GM23338 (cell line): ENCODE data around the gene ZPBP. TPM values are rescaled to one million over a fixed set of nuclear protein-coding genes. Genes with fewer than 3 reads are reported as not detected.
A peak's percentile ranks its signal among the peaks of the same experiment; 100 is the strongest.

Source experiments
- ATAC-seq: fragments of 200-7000 bp; cut with Tn5 transposase; 3 replicates; pipeline ENCODE4 v1.9.1; 2020
- DNase-seq: peaks from one replicate; pipeline ENCODE4 v3.0.0-alpha.2; 2015; ENCODE audit warnings: low spot score
- H2AFZ ChIP-seq: fragments of 200-600 bp; sonication (generic); 2 replicates; pipeline ENCODE4 v1.8.0; 2016; ENCODE audit warnings: antibody characterized with exemption, mild to moderate bottlenecking, moderate library complexity
- H3F3A ChIP-seq: fragments of 200-600 bp; sonication (generic); replicated peaks from 2 replicates; pipeline ENCODE4 v1.8.0; 2017; ENCODE audit warnings: antibody characterized with exemption, mixed run types, low read depth
- H3K27ac ChIP-seq: fragments of 200-600 bp; sonication (generic); 2 replicates; pipeline ENCODE4 v1.6.1; 2016; ENCODE audit warnings: low read depth
- H3K27me3 ChIP-seq: fragments of 200-600 bp; sonication (generic); 2 replicates; pipeline ENCODE4 v1.8.0; 2016; ENCODE audit warnings: mild to moderate bottlenecking, mixed run types, moderate library complexity; ENCODE audit not compliant: insufficient read depth
- H3K36me3 ChIP-seq: fragments of 200-600 bp; sonication (generic); 2 replicates; pipeline ENCODE4 v1.8.0; 2016; ENCODE audit warnings: mild to moderate bottlenecking; ENCODE audit not compliant: insufficient read depth
- H3K4me1 ChIP-seq: fragments of 200-600 bp; sonication (generic); 2 replicates; pipeline ENCODE4 v1.8.0; 2016; ENCODE audit warnings: mild to moderate bottlenecking, moderate library complexity; ENCODE audit not compliant: insufficient read depth
- H3K4me2 ChIP-seq: fragments of 200-600 bp; sonication (generic); 2 replicates; pipeline ENCODE4 v1.7.1; 2017; ENCODE audit warnings: mixed run types
- H3K4me3 ChIP-seq: fragments of 200-600 bp; sonication (generic); 2 replicates; pipeline ENCODE4 v1.6.1; 2016; ENCODE audit warnings: mixed run types
- H3K79me2 ChIP-seq: fragments of 200-600 bp; sonication (generic); replicated peaks from 2 replicates; pipeline ENCODE4 v1.8.0; 2017; ENCODE audit warnings: mild to moderate bottlenecking; ENCODE audit not compliant: insufficient read depth
- H3K9me2 ChIP-seq: fragments of 200-600 bp; sonication (generic); 2 replicates; pipeline ENCODE4 v1.8.0; 2017; ENCODE audit not compliant: insufficient read depth
- H4K20me1 ChIP-seq: fragments of 200-600 bp; sonication (generic); replicated peaks from 2 replicates; pipeline ENCODE4 v1.8.0; 2017; ENCODE audit warnings: mild to moderate bottlenecking; ENCODE audit not compliant: insufficient read depth
- H3K27ac Mint-ChIP-seq: 2 replicates; pipeline ENCODE4 v1.8.0; 2020; ENCODE audit warnings: inconsistent platforms, mild to moderate bottlenecking, moderate library complexity, mixed read lengths
- H3K27me3 Mint-ChIP-seq: 3 replicates; pipeline ENCODE4 v1.8.0; 2022; ENCODE audit warnings: low read depth, mild to moderate bottlenecking, moderate library complexity, mixed read lengths, inconsistent platforms; ENCODE audit not compliant: insufficient read depth, poor library complexity
- H3K36me3 Mint-ChIP-seq: 3 replicates; pipeline ENCODE4 v1.8.0; 2021; ENCODE audit warnings: low read depth, mild to moderate bottlenecking, inconsistent platforms, moderate library complexity, mixed read lengths
- H3K4me1 Mint-ChIP-seq: 3 replicates; pipeline ENCODE4 v1.8.0; 2020; ENCODE audit warnings: mild to moderate bottlenecking, inconsistent platforms, mixed read lengths
- H3K4me3 Mint-ChIP-seq: 3 replicates; pipeline ENCODE4 v1.8.0; 2021; ENCODE audit warnings: moderate library complexity, mild to moderate bottlenecking, inconsistent platforms, mixed read lengths
- H3K9me3 Mint-ChIP-seq: 3 replicates; pipeline ENCODE4 v1.8.0; 2020; ENCODE audit warnings: moderate library complexity, mild to moderate bottlenecking, inconsistent platforms, mixed read lengths
- CREB1 ChIP-seq: fragments of 250-450 bp; sonication (Bioruptor Pico); IDR thresholded peaks from 2 replicates; pipeline ENCODE4 v1.5.0; 2020; ENCODE audit warnings: low read depth, mild to moderate bottlenecking, moderate library complexity
- EZH2 ChIP-seq: fragments of 200-600 bp; sonication (generic); IDR thresholded peaks from one replicate; pipeline ENCODE4 v1.8.0; 2017; ENCODE audit warnings: antibody characterized with exemption, mild to moderate bottlenecking, low read depth; ENCODE audit not compliant: unreplicated experiment
- EZH2phosphoT487 ChIP-seq: fragments of 200-600 bp; sonication (generic); IDR thresholded peaks from one replicate; pipeline ENCODE4 v1.8.1; 2018; ENCODE audit warnings: antibody characterized with exemption; ENCODE audit not compliant: unreplicated experiment
- JUNB ChIP-seq: IDR thresholded peaks from one replicate; pipeline ENCODE4 v1.6.1; 2016; ENCODE audit warnings: antibody characterized with exemption; ENCODE audit not compliant: unreplicated experiment
- NANOG ChIP-seq: IDR thresholded peaks from 2 replicates; pipeline ENCODE4 v1.6.1; 2016; ENCODE audit warnings: antibody characterized with exemption, borderline replicate concordance
- STAT1 ChIP-seq: IDR thresholded peaks from one replicate; pipeline ENCODE4 v1.6.1; 2016; ENCODE audit warnings: antibody characterized with exemption; ENCODE audit not compliant: unreplicated experiment
- ZNF114 ChIP-seq: fragments of 250-450 bp; sonication (Bioruptor Pico); IDR thresholded peaks from 2 replicates; pipeline ENCODE4 v1.5.0; 2020; ENCODE audit warnings: mild to moderate bottlenecking, moderate library complexity
- ZNF331 ChIP-seq: fragments of 250-450 bp; sonication (Bioruptor Pico); IDR thresholded peaks from 2 replicates; pipeline ENCODE4 v1.5.0; 2020; ENCODE audit warnings: low read depth, mild to moderate bottlenecking, moderate library complexity
- polyA plus RNA-seq: library from polyadenylated mRNA; unstranded; fragments of >200 nt; fragmentation: Nextera tagmentation; extraction: Ambion mirVana; gene quantifications from 2 replicates; pipeline ENCODE4 v1.2.1, GENCODE V29; 2016
- total RNA-seq: library from RNA; depleted of rRNA; stranded (reverse); fragments of >200 nt; shearing (Covaris generic); gene quantifications from 2 replicates; pipeline ENCODE4 v1.2.3, GENCODE V29; 2014
- TF ChIP-seq, protein P1 (sequence below), 2 experiments: fragments of 200-600 bp in 1 of 2; sonication (generic) in 1 of 2; conservative IDR thresholded peaks; 2 replicates each; pipeline versions ENCODE4 v1.5.1 to v1.6.1; 2016 to 2017; ENCODE audit warnings: antibody characterized with exemption in 2 of 2, low read depth in 2 of 2, mild to moderate bottlenecking in 2 of 2, moderate library complexity in 1 of 2
- TF ChIP-seq, protein P2 (sequence below): IDR thresholded peaks from 2 replicates; pipeline ENCODE4 v1.6.1; 2016; ENCODE audit warnings: antibody characterized with exemption
- TF ChIP-seq, protein P3 (sequence below): fragments of 250-450 bp; sonication (Bioruptor Pico); IDR thresholded peaks from 2 replicates; pipeline ENCODE4 v1.5.0; 2020; ENCODE audit warnings: mild to moderate bottlenecking, moderate library complexity

Gene ZPBP
- total and polyA plus RNA-seq, 2 experiments from 2014 or later = not detected

DNA sequence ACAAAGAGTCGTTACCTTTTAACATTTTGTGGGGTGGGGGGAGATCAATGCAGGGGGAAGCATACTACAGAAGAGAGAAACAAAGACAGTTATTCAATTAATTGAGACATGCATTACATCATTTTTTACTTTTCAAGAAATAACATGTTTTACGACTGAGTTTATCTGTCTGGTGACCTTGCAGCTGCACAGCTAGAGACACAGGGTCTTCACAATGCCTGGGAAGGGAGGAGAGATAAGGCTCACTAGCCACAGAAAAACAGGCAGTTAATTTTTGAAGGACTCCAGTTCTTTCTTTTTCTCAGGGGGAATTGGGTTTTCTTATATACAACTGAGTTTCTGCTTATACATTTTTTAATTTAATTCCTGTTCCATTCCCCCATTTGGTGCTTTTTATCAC lies 30.1 kb downstream of the ZPBP start (continued):
- TF ChIP-seq, protein P1, sequence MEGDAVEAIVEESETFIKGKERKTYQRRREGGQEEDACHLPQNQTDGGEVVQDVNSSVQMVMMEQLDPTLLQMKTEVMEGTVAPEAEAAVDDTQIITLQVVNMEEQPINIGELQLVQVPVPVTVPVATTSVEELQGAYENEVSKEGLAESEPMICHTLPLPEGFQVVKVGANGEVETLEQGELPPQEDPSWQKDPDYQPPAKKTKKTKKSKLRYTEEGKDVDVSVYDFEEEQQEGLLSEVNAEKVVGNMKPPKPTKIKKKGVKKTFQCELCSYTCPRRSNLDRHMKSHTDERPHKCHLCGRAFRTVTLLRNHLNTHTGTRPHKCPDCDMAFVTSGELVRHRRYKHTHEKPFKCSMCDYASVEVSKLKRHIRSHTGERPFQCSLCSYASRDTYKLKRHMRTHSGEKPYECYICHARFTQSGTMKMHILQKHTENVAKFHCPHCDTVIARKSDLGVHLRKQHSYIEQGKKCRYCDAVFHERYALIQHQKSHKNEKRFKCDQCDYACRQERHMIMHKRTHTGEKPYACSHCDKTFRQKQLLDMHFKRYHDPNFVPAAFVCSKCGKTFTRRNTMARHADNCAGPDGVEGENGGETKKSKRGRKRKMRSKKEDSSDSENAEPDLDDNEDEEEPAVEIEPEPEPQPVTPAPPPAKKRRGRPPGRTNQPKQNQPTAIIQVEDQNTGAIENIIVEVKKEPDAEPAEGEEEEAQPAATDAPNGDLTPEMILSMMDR (conservative IDR thresholded peaks at IDR 0.05; ENCODE audit: low read depth in 2 of 2) = no peak
- TF ChIP-seq CREB1 (CRISPR knock-in tag) (no peak), ZNF114 (no peak), ZNF331 (CRISPR knock-in tag) (no peak), STAT1 (no peak), NANOG (no peak)

DNA sequence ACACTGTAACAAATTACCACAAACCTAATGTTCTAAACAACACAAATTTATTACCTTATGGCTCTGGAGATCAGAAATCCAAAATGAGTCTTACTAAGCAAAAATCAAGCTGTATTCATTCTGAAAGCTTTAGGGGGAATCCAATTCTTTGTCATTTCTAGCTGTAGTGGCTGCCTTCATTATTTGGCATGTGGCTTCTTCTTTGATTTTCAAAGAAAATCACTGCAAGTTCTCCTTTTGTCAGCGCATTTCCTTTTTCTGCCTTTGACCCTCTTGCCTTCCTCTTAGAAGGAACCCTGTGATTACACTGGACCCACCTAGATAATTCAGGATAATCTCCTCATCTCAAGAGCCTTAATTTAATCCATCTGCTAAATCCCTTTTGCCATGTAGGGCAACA lies 36.9 kb downstream of the ZPBP start:
- H3K4me3 Mint-ChIP-seq = no peak overlapping the region
- H3K4me1 Mint-ChIP-seq = peaks cover 8% of the 10 kb centered on the region; the same call in 2 of the 3 replicates
- Histone ChIP-seq H3K9me2 (0 out of 2 replicates have a peak, but pooled peaks cover 4% of the 10 kb centered on the region), H3K4me1 (no peaks in the 10 kb centered on the region), H2AFZ (peak overlapping the region; percentile 53), H3K4me2 (no peak overlapping the region), H3K4me3 (no peak overlapping the region), H3K27ac (no peak overlapping the region), H3K27me3 (no peaks in the 10 kb centered on the region), H3K36me3 (no peaks in the 10 kb centered on the region), H4K20me1 (no peaks in the 10 kb centered on the region), H3K79me2 (no peaks in the 10 kb centered on the region), H3F3A (no peaks in the 10 kb centered on the region)
- H3K27me3 Mint-ChIP-seq = peaks cover 2% of the 10 kb centered on the region
- 0 out of 3 replicates have a peak, but pooled peaks cover 3% of the 10 kb centered on the region for H3K9me3 Mint-ChIP-seq
- H3K36me3 Mint-ChIP-seq = no peaks in the 10 kb centered on the region
- no peak for DNase-seq
- ATAC-seq = no peak
- no peak overlapping the region for H3K27ac Mint-ChIP-seq
- TF ChIP-seq EZH2phosphoT487 (no peak), ZNF331 (CRISPR knock-in tag) (no peak), ZNF114 (no peak), STAT1 (no peak), EZH2 (no peak), NANOG (no peak), JUNB (no peak), CREB1 (CRISPR knock-in tag) (no peak)
- TF ChIP-seq, protein P2, sequence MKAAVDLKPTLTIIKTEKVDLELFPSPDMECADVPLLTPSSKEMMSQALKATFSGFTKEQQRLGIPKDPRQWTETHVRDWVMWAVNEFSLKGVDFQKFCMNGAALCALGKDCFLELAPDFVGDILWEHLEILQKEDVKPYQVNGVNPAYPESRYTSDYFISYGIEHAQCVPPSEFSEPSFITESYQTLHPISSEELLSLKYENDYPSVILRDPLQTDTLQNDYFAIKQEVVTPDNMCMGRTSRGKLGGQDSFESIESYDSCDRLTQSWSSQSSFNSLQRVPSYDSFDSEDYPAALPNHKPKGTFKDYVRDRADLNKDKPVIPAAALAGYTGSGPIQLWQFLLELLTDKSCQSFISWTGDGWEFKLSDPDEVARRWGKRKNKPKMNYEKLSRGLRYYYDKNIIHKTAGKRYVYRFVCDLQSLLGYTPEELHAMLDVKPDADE = no peak
- TF ChIP-seq, protein P3, sequence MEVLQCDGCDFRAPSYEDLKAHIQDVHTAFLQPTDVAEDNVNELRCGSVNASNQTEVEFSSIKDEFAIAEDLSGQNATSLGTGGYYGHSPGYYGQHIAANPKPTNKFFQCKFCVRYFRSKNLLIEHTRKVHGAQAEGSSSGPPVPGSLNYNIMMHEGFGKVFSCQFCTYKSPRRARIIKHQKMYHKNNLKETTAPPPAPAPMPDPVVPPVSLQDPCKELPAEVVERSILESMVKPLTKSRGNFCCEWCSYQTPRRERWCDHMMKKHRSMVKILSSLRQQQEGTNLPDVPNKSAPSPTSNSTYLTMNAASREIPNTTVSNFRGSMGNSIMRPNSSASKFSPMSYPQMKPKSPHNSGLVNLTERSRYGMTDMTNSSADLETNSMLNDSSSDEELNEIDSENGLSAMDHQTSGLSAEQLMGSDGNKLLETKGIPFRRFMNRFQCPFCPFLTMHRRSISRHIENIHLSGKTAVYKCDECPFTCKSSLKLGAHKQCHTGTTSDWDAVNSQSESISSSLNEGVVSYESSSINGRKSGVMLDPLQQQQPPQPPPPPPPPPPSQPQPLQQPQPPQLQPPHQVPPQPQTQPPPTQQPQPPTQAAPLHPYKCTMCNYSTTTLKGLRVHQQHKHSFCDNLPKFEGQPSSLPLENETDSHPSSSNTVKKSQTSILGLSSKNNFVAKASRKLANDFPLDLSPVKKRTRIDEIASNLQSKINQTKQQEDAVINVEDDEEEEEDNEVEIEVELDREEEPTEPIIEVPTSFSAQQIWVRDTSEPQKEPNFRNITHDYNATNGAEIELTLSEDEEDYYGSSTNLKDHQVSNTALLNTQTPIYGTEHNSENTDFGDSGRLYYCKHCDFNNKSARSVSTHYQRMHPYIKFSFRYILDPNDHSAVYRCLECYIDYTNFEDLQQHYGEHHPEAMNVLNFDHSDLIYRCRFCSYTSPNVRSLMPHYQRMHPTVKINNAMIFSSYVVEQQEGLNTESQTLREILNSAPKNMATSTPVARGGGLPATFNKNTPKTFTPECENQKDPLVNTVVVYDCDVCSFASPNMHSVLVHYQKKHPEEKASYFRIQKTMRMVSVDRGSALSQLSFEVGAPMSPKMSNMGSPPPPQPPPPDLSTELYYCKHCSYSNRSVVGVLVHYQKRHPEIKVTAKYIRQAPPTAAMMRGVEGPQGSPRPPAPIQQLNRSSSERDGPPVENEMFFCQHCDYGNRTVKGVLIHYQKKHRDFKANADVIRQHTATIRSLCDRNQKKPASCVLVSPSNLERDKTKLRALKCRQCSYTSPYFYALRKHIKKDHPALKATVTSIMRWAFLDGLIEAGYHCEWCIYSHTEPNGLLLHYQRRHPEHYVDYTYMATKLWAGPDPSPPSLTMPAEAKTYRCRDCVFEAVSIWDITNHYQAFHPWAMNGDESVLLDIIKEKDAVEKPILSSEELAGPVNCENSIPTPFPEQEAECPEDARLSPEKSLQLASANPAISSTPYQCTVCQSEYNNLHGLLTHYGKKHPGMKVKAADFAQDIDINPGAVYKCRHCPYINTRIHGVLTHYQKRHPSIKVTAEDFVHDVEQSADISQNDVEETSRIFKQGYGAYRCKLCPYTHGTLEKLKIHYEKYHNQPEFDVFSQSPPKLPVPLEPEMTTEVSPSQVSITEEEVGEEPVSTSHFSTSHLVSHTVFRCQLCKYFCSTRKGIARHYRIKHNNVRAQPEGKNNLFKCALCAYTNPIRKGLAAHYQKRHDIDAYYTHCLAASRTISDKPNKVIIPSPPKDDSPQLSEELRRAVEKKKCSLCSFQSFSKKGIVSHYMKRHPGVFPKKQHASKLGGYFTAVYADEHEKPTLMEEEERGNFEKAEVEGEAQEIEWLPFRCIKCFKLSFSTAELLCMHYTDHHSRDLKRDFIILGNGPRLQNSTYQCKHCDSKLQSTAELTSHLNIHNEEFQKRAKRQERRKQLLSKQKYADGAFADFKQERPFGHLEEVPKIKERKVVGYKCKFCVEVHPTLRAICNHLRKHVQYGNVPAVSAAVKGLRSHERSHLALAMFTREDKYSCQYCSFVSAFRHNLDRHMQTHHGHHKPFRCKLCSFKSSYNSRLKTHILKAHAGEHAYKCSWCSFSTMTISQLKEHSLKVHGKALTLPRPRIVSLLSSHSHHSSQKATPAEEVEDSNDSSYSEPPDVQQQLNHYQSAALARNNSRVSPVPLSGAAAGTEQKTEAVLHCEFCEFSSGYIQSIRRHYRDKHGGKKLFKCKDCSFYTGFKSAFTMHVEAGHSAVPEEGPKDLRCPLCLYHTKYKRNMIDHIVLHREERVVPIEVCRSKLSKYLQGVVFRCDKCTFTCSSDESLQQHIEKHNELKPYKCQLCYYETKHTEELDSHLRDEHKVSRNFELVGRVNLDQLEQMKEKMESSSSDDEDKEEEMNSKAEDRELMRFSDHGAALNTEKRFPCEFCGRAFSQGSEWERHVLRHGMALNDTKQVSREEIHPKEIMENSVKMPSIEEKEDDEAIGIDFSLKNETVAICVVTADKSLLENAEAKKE (CRISPR knock-in tag) = no peak
- TF ChIP-seq, protein P1 (conservative IDR thresholded peaks at IDR 0.05; ENCODE audit: low read depth in 2 of 2) = no peak
